HG03175 (cell line): ENCODE data around the gene SGO2.
A peak's percentile ranks its signal among the peaks of the same experiment; 100 is the strongest.
"Not testable (repeated sequence)": the region's sequence is repeated elsewhere in the genome, so short reads cannot be mapped to it uniquely, and the experiment has no call there.

ENCODE experiments used
- ATAC-seq: cut with Tn5 transposase; IDR thresholded peaks from one replicate; pipeline ENCODE4 v1.9.1; 2021; ENCODE audit warnings: mild to moderate bottlenecking, moderate library complexity; ENCODE audit not compliant: unreplicated experiment

Gene SGO2

GRCh38 chr2:200509612-200510433, 16.2 kb upstream of the SGO2 start, which contains the start of gene KCTD18:
KCTD18 (minus strand) TSS chr2:200510068; CDS start chr2:200507016, 3,052 bp downstream.
- ATAC-seq, result peak; percentile 99

DNA sequence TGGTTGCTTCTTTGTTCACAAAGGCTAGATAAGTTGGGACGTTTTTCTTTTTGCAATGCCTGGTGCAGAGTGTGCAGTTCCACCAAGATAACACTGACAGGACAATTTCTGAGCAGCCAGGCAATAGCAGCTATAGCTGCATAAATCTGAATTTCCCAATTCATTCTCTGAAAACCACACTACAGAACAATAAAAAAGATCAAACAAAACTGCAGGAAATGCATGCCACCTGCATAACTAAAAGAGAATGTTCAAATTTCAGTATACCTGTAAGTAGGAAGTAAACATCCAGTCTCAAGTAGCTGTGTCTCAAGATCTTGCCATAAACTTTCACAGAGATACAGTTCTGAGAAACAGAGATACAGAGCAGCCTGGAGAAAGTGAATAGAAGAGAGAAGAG, 10.9 kb upstream of the SGO2 start:
- no peak for ATAC-seq

GRCh38 chr2:200523158-200523557, 2.8 kb upstream of the SGO2 start:
- ATAC-seq, result no peak

DNA sequence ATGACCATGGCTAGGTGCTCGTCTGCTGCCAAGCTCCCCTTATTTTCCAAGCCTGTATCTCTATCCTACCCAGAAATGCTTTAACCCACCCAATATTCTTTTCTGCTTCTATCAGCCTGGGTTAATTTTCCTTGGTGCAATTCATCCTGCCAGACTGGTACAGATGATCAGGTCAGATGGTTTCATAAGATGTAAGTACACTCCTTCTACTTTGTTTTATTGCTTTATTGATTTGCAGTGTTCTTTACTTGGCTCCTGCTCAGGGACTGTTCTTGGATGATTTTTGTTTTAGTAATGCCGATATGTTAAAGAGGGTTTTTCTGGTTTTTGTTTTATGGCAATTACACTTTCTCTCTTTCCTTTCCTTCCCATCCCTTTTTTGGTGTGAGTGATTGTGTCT, 2.4 kb upstream of the SGO2 start:
- ATAC-seq, result no peak

DNA sequence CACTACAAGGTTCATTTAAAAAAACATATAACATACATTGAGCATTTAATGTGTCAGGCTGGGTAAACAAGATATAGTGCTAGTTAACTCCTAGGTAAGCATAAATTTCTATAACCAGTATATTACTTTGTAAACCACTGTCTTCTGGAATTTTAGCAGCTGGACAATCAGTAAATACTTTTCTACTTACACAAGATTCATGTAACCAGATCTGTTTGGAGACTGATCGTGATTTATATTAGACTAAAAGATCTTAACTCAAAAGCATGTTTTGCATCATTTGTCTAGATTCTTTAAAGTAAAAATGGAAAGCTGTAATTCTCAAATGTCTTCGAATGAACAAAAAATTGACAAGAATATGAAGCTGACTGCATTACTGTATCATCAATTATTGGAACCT, 941 bp upstream of the SGO2 start:
- ATAC-seq, result no peak

- no peak for ATAC-seq
These were observed 491 bp upstream of the SGO2 start for GRCh38 chr2:200525551-200525881.

DNA sequence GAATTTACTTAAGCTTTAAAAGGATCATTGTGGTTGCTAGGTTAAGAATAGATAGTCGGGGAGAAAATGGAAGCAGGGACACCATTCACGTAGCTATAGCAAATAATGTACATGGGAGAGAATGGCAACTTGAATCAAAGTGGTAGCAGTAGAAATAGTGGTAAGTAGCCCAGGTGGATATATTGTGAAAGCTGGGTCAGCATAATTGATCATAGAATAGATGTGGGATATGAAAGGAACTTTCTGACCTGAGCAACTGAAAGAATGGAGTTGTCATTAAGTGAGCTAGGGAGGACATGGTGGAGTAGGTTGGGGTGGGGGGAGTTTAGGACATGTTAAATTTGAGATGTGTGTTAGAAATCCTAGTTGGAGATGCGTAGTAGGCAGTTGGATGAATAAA, 2.2 kb downstream of the SGO2 start:
- no peak for ATAC-seq

- no peak for ATAC-seq
These were observed 7.7 kb downstream of the SGO2 start for GRCh38 chr2:200533754-200534153.

DNA sequence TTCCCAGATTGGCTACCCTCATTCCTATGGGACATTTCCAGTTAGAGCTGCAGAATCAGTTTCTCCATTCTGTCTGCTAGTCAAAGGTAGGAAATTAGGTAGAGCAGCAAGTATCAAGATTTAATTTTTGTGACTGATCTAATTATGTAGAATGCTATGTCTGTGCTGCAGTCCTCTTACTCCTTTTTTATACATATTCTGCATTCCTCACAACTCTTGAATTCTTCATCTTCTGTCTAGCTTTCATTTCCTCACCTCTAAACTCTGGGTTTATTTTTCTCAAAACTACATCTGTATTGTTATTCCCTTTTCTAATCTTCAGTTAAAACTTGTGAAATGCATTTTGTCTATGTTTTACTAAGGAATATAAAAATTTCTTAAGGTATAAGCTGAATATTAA, 8.6 kb downstream of the SGO2 start:
- ATAC-seq, result no peak

GRCh38 chr2:200538139-200538538, 12.1 kb downstream of the SGO2 start:
- ATAC-seq, result no peak

GRCh38 chr2:200540793-200541192, 14.8 kb downstream of the SGO2 start:
- no peak for ATAC-seq

- not testable (repeated sequence) for ATAC-seq
These were observed 40.6 kb downstream of the SGO2 start for GRCh38 chr2:200566596-200566995.

DNA sequence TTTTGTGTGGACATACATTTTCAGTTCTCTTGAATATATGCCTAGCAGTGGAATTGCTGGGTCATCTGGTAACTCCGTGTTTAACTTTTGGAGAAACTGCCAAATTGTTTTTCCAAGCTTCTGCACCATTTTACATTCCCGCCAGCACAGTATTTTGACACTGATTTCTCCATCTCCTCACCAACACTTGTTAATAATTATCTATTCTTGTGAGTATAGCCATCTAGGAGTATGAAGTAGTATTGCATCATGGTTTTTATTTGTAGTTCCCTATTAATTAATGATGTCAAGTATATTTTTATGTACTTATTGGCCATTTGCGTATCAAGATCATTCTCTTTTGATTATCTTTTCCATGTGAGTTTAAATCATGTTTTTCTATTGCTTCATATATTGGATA, 41.9 kb downstream of the SGO2 start:
- no peak for ATAC-seq

GRCh38 chr2:200575957-200576356, 50.0 kb downstream of the SGO2 start:
- no peak for ATAC-seq

- no peak for ATAC-seq
These were observed 51.0 kb downstream of the SGO2 start for GRCh38 chr2:200577027-200577426.

DNA sequence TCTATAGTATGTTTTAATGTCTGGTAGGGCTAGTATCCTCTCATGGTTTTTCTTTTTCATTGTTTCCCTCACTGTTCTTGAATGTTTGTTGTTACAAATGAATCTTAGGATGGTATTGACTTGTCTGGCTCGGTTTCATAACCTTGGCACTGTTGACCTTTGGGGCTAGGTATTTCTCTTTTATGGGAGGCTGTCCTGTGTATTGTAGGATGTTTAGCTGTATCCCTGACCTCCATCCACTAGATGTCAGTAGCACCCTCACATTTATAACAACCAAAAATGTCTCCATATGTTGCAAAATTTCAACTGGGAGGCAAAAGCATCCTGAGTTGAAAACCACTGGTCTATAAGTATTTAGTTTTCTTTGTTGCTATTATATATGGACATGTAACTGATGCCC, 52.8 kb downstream of the SGO2 start:
- ATAC-seq, result no peak

- ATAC-seq, result no peak
These were observed 58.6 kb downstream of the SGO2 start for GRCh38 chr2:200584639-200585038.

GRCh38 chr2:200585340-200585729, 59.3 kb downstream of the SGO2 start:
- no peak for ATAC-seq

DNA sequence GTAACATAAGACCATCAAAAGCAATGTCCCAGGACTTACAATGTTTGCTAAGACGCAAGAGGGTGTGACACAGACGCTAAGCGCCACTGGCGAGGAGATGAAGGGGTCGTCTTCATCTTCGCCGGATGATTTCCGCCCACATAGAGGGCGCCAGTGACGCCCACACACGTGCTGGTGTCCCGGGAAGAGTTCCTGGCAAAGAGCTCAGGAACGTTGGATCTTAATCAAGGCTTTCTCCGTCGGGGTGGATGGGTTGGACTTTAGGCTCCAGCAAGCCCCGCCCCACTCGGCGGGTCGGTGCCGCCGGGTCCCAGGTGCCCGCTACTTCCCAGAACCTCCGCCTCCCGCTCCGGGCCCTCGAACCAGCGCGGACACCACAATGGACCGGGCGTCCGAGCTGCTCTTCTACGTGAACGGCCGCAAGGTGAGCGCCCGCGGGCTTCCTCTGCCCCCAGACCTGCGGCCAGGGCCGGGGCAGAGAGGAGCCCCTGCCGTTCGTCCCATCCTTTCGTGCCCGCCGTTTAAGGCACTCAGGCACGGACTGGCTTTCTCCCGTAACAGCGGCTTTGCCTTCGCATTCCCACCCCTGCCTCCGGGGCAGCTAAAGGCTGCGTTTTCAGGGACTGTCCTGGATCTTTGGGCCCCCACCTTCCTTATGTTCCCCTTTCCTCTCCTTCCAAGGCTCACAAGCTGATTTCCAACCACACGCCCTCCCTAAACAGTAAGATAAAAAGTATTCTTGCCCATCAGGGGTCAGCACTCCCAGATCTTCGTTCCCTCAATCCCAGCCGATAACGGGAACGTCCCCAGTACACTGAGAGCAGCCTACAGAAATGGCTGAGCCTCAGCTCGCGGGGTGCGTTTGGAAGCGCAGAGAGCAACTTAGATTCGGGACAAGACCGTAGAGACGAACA, 60.0 kb downstream of the SGO2 start, which contains the start of gene AOX1:
Gene AOX1 (plus strand): TSS at position 285 of the 914 bp plus-strand sequence. CDS start 95 bp downstream, at position 380.
- ATAC-seq, result peak; percentile 38

DNA sequence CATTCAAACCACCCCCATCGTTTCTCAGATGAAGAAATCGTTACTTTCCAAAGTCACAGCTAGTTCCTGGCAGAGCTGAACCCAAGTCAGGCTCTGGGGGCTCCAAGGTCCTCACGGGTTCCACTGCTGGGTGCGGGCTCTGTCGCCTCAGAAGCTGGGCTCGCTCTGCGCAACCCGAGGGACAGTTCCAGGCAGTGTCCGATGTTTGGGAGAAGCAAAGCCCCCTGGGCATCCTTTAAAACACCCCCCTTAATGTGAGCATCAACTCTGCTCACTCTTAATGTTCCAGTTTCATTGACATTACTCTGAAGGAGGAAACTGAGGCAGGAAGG, 60.6 kb downstream of the SGO2 start:
- no peak for ATAC-seq

- ATAC-seq, result no peak
These were observed 61.1 kb downstream of the SGO2 start for GRCh38 chr2:200587007-200587616.
